HS-27A (cell line): ENCODE results near the gene TBCE.
"Not testable (repeated sequence)": the region's sequence is repeated elsewhere in the genome, so short reads cannot be mapped to it uniquely, and the experiment has no call there.

Experiments used
- DNase-seq: peaks from one replicate; pipeline ENCODE4 v3.0.0-alpha.2; 2012; ENCODE audit warnings: low read depth, missing footprints

TBCE gene

DNA sequence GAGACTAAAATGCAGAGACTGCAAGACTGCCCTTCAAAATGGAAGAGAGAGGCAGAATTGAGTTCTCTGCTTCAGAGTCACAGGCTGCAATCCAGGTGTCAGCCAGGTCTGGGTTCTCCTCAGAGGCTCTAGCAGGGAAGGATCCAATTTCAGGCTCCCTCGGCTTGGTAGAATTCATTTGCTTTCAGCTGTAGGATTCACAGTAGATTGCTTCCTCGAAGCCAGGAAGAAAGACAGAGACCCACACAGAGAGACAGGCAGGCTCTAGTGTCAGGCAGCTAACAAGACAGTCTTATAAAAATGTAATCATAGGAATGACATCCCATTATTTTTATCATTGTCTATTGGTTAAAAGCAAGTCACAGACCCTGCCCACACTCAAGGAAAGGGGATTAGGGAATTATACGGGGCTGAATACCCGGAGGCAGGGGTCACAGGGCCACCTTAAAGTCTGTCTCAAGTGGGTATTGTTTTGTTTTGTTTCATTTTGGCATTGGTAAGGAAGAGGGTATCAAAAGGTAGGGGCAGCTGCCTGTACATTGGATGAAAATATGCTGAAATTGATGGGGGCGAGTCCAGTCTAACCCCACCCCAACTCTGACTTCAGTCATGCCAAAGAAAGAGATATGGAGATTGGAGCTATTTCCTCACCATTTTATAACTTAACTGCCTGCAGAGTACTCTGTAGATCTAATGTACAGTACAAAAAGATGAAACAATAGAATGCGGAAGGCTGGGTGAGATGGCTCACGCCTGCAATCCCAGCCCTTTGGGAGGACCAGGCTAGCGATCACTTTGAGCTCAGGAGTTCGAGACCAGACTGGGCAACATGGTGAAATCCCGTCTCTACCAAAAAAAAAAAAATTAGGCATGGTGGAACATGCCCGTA is 9.5 kb upstream of the TBCE start:
- no peak for DNase-seq

GRCh38 chr1:235358899-235359298 is 8.3 kb upstream of the TBCE start:
- no peak for DNase-seq

- not testable (repeated sequence) for DNase-seq
These were observed 3.0 kb upstream of the TBCE start for GRCh38 chr1:235364189-235364588.

DNA sequence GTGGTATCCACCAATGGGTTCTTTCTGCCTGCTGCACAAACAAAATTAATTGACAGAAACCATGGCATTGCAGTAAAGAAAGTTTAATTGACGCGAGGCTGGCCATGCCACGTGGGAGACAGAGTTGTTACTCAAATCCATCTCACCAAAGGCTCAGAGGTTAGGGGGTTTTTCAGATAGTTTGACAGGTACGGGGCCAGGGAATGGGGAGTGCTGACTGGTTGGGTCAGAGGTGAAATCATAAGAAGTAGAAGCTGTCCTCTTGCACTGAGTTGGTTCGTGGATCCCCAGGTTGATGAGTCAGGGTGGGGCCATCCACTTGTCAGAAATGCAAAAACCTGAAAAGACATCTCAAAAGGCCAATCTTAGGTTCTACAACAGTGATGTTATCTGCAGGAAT is 941 bp upstream of the TBCE start:
- DNase-seq: no peak

GRCh38 chr1:235368428-235368827 is 1.2 kb downstream of the TBCE start:
- DNase-seq: no peak

GRCh38 chr1:235369802-235370201 is 2.6 kb downstream of the TBCE start:
- DNase-seq: no peak

- no peak for DNase-seq
These were observed 8.8 kb downstream of the TBCE start for GRCh38 chr1:235375919-235376605.

- not testable (repeated sequence) for DNase-seq
These were observed 11.0 kb downstream of the TBCE start for GRCh38 chr1:235378134-235378735.

- not testable (repeated sequence) for DNase-seq
These were observed 14.9 kb downstream of the TBCE start for GRCh38 chr1:235381955-235382739.

DNA sequence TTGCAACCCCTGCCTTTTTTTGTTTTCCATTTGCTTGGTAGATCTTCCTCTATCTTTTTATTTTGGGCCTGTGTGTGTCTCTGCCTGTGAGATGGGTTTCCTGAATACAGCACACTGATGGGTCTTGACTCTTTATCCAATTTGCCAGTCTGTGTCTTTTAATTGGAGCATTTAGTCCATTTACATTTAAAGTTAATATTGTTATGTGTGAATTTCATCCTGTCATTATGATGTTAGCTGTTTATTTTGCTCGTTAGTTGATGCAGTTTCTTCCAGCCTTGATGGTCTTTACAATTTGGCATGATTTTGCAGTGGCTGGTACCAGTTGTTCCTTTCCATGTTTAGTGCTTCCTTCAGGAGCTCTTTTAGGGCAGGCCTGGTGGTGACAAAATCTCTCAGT is 18.4 kb downstream of the TBCE start:
- not testable (repeated sequence) for DNase-seq

DNA sequence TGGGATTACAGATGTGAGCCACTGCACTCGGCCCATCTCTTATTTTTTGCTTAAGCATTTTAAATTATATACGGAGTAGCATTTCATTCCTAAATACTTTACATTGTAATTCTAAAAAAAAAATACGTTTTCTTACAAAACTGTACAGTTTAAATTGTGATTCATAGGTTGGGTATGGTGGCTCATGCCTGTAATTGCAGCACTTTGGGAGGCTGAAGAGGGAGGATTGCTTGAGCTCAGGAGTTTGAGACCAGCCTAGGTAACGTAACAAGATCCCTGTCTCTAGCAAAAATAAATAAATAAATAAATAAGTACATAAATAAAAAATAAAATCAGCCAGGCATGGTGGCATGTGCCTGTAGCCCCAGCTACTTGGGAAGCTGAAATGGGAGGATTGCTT is 24.6 kb downstream of the TBCE start:
- DNase-seq: no peak

GRCh38 chr1:235397733-235398132 is 30.5 kb downstream of the TBCE start:
- DNase-seq: no peak

DNA sequence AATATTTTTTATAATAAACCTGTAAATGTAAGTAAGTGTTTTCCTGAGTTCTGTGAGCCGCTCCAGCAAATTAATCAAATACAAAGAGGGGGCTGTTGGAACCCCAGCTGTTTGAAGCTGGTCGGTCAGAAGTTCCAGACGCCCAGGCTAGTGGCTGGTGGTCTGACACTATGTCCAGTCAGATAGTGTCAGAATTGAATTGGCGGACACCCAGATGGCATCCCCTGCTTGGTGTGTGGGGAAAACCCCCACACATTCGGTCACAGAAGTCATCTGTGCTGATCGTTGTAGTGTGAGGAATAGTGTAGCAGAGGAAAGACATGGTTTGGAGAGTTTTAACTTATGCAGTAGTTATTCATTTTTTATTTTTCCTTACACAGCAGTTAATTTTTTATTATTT is 32.4 kb downstream of the TBCE start:
- DNase-seq: no peak

GRCh38 chr1:235401251-235401650 is 34.0 kb downstream of the TBCE start:
- no peak for DNase-seq

DNA sequence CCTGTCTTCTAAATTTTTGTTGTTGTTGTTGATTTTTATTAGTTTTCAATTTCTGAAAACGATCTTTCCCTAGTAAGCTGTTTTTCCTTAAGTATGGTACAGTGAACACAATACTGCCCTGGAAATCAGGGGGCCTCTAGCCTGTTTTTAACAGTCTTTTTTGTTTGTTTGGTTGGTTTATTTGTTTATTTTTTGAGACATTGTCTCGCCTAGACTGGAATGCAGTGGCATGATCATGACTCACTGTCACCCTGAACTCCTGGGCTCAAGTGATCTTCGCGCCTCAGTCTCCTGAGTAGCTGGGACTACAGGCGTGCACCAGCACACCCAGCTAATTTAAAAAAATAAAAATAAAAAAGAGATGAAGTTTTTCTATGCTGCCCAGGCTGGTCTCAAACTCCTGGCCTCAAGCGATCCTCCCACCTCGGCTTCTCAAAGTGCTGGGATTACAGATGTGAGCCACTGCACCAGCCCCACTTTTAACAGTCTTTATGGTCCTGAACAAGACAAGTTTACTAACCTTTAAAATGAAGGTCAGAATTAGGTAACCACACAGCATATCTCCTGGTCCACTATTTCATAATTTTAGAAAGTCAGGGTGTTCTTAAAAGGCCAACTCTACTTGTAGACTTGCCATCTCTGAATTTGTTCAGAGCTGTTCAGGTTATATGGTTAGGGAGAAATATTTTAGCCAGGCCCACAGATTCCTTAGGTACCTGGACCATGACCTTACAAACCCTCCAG is 35.4 kb downstream of the TBCE start:
- DNase-seq: no peak

DNA sequence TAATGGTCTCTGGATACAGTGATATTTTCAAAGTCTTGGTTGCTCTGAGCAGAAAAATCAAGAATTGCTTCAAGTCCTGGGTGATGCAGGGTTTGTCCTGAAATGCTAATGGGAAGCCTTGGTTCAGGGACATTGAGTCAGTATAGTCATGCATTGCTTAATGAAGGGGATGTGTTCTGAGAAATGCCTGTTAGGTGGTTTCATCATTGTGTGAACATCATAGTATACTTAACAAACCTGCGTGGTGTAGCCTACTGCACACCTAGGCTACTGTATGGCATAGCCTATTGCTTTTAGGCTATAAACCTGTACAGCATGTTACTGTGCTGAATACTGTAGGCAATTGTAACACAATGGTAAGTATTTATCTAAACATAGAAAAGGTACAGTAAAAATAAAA is 36.4 kb downstream of the TBCE start:
- no peak for DNase-seq

- no peak for DNase-seq
These were observed 37.0 kb downstream of the TBCE start for GRCh38 chr1:235404190-235404589.

GRCh38 chr1:235407419-235407818 is 40.2 kb downstream of the TBCE start:
- DNase-seq: no peak

- no peak for DNase-seq
These were observed 41.3 kb downstream of the TBCE start for GRCh38 chr1:235408503-235408960.

DNA sequence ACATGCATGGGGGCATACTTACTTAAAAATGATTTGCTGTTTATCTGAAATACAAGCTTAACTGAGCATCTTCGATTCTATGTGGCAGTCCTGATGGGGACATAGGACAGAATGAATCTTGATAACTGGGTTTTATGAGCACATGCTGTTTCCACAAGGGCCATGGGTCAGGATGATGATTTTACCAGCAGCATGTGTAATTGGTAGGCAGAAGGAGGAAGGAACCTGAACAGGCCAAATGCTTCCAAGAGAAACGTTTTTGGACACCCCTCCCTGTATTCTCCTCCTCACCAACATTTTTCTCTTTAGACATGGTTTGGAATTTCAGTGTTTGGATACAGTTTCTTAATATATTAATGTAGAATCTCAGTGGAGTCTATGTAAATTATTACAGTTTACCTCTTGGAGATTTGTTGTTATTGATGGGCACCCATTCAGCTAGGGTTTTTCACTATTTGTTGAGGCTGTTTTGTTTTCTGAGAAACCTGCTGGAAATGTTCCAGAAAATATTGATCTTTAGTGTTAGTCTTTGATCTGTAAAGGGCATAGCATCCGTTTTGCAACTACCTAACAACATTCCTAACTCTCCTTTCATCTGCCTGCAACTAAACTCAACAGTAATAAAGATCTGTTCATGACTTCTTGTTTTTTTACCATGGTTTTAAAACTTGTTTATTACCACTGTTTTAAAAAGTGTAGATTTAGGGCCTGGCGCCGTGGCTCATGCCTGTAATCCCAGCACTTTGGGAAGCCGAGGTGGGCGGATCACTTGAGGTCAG is 42.0 kb downstream of the TBCE start:
- no peak for DNase-seq

DNA sequence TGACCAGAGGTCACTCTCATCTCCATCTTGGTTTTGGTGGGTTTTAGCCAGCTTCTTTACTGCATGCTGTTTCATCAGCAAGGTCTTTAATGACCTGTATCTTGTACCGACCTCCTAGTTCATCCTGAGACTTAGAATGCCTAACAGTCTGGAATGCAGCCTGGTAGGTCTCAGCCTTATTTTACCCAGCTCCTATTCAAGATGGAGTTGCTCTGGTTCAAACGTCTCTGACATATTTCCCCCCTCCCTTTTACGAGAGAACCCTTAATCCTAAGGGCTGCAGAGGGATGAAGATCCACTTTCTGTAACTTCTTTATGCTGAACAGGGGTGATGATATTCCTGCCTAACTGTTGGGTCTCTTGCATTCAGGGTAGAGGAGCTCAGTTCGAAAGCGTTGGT is 43.2 kb downstream of the TBCE start:
- no peak for DNase-seq
